HG03378 (cell line): ENCODE results near the gene IFI30.
A peak's percentile ranks its signal among the peaks of the same experiment; 100 is the strongest.

Experiments used
- ATAC-seq: cut with Tn5 transposase; IDR thresholded peaks from one replicate; pipeline ENCODE4 v1.9.1; 2021; ENCODE audit warnings: mild to moderate bottlenecking, moderate library complexity; ENCODE audit not compliant: unreplicated experiment

Gene IFI30

GRCh38 chr19:18173572-18174288 is at the start of gene IFI30:
IFI30 (plus strand) TSS chr19:18173813; CDS start chr19:18173842, 29 bp downstream.
- peak; percentile 37 for ATAC-seq

GRCh38 chr19:18123819-18124218 is 49.8 kb upstream of the IFI30 start:
- no peak for ATAC-seq

- ATAC-seq, result no peak
Observed at GRCh38 chr19:18126097-18126496, 47.5 kb upstream of the IFI30 start.

- no peak for ATAC-seq
Observed at GRCh38 chr19:18128044-18128443, 45.6 kb upstream of the IFI30 start.

GRCh38 chr19:18128805-18129204 is 44.8 kb upstream of the IFI30 start:
- no peak for ATAC-seq

GRCh38 chr19:18130523-18131242 is 42.9 kb upstream of the IFI30 start:
- ATAC-seq, result no peak

DNA sequence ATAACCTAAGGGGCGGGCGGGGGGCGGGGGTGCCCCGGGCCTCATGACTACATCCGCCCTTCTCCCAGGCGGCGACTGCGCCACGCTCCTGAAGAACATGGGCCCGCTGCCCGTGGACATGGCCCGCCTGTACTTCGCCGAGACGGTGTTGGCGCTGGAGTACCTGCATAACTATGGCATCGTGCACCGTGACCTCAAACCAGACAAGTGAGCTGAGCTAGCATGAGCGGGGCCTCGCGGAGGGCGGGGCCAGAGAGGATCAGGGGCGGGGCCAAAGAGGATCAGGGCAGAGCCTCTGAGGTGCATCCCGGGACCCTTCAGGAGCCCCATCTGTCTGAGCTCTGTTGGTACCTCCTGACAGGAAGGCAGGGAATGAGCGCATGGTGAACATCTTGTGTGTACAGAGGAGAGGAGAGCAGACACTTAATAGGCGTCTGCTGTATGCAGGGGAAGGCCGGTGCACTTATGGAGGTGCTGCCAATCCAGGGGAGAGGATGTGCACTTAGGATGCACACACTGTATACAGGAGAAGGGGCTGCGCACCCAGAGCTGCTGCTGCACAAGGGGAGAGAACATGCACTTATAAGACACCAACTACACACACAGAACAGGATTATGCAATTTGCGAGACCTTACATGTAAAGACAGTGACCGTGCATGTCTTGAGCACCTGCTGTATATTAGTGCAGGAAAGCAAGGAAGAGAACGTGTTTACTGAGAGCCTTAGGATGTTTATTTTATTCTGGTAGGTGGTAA is 41.6 kb upstream of the IFI30 start:
- ATAC-seq, result no peak

GRCh38 chr19:18135712-18136584 is 37.7 kb upstream of the IFI30 start:
- no peak for ATAC-seq

DNA sequence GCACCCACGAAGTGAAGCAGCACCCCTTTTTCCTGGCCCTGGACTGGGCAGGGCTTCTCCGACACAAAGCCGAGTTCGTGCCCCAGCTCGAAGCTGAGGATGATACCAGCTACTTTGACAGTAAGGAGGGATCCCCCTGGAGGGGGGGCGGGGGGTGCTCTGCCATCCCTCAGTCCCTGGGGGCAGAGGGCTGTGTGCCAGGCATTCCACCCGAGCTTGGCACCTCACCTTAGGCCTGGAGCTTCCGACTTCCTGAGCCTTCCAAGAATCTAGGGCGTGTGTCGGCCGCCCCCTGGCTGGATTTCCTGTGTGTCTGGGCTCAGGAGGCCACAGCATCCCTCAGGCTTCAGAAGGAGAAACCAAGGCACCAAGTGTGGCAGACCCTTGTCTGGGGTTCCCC is 36.4 kb upstream of the IFI30 start:
- no peak for ATAC-seq

- no peak for ATAC-seq
Observed at GRCh38 chr19:18137657-18138339, 35.8 kb upstream of the IFI30 start.

DNA sequence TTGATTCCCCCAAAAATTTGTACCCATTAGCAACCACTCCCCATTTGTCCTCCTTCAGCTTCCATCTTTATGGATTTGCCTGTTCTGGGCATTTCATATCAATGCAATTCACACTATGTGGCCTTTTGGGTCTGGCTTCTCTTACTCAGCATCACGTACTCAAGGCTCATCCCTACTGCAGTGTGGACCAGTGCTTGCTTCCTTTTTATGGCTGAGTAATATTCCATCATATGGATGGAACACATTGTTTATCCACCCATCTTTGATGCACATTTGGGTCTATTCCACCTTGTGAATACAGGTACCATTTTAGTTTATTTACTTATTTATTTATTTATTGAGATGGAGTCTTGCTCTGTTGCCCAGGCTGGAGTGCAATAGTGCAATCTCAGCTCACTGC is 33.1 kb upstream of the IFI30 start:
- no peak for ATAC-seq

- ATAC-seq, result no peak
Observed at GRCh38 chr19:18141031-18141430, 32.6 kb upstream of the IFI30 start.

- no peak for ATAC-seq
Observed at GRCh38 chr19:18143902-18144301, 29.7 kb upstream of the IFI30 start.

DNA sequence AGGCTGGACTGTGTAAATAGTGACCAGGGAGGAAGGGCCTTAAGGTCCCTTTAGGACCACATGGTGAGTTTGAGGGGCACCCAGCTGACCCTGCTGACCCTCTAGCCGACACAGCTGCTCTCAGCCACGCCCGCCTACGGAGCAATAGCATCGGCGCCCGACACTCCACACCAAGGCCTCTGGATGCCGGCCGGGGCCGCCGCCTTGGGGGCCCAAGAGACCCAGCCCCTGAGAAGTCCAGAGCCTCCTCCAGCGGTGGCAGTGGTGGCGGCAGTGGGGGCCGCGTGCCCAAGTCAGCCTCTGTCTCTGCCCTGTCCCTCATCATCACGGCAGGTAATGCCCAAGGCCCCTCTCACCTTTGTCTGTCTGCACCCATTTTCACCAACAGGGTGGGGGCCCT is 29.3 kb upstream of the IFI30 start:
- ATAC-seq, result no peak

DNA sequence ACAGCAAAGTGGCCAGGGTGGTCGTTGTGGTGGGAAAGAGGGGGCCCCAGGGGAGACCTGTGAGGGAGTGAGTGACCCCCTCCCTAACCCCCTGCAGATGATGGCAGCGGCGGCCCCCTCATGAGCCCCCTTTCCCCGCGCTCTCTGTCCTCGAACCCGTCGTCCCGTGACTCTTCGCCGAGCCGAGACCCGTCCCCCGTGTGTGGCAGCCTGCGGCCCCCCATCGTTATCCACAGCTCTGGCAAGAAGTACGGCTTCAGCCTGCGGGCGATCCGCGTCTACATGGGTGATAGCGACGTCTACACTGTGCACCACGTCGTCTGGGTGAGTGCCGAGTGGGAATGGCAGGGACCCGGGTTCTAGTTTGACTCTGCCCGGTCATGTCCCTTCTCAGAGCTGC is 28.7 kb upstream of the IFI30 start:
- no peak for ATAC-seq

DNA sequence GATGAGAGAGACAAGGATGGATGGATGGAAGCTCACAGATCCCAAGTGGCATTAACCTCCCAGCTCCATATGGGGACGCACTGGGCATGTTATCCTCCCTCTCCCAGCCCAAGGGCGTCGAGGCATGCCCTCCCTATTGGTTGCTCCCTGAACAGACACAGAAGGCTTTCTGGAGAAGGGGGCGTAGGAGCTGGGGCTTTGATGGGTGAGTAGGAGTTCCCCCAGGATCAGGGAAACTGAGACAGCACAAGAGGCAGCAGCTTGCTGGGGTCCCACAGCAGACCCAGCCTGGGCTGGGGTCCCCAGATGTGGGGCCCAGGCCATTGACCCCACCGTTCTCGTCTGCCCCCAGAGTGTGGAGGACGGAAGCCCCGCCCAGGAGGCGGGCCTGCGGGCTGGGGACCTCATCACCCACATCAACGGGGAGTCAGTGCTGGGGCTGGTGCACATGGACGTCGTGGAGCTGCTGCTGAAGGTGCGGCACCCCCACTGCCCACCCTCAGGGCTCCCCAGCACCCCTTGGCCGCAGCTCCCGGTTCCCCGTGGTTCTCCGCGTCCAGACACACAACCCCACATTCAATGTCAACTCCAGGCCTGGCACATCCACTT is 28.1 kb upstream of the IFI30 start:
- no peak for ATAC-seq

DNA sequence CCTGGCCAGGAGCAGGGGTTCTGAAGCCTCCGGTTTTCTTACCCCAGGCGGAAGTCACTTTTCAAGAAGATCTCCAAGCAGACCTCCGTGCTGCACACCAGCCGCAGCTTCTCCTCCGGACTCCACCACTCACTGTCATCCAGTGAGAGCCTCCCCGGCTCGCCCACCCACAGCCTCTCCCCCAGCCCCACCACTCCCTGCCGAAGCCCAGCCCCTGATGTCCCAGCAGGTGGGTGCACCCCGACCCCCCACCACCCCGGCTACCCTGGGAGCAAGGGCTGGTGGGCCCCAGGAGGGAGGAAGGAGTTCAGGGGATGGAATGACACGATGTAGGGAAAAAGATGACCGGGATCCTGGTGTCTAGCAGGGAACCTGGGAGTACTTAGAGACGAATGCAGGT is 26.2 kb upstream of the IFI30 start:
- no peak for ATAC-seq

- no peak for ATAC-seq
Observed at GRCh38 chr19:18149596-18149975, 24.0 kb upstream of the IFI30 start.

DNA sequence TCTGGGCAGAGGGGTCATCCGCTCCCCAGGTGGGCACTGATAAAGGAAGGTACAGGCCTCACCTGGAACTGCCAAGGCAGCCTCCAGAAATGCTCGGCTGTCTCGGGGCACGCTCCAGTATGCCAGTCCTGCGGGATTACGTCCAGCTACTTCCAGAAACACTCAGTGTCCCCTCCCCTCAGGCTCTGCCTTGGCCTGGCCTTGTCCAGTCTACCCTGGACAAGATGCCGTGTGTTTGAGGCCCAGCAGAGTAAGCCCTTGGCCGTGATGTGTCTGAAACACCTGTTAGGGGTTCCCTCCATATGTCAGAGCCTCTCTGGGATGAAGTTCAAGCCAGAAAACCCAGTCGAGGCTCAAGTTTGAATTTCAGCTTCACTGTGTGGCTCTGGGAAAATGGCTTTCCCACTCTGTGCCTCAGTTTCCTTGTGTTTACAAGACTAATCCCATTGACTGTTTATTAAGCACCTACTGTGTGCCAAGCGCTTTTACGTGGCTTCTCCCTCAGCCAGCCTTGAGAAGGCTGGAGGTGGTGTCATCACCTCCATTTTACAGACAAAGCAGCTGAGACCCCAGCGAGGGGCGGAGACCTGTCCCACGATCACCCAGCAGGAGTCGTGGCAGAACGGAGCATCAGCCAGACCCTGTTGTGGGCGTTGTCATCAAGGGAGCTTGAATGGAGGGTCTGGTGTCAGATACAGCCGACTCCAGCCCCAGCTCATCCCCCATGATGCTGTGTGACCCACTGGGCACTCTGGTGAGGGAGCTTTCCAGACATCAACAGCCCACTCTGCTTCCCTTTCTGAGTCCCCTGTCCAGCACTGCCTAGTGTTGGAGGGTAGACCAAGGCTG is 22.6 kb upstream of the IFI30 start:
- no peak for ATAC-seq
